HG02852 (cell line): ENCODE results near the gene CENPP.

Experiments
- ATAC-seq: cut with Tn5 transposase; IDR thresholded peaks from one replicate; pipeline ENCODE4 v1.9.1; 2021; ENCODE audit warnings: mild to moderate bottlenecking, moderate library complexity; ENCODE audit not compliant: unreplicated experiment

Gene CENPP

DNA sequence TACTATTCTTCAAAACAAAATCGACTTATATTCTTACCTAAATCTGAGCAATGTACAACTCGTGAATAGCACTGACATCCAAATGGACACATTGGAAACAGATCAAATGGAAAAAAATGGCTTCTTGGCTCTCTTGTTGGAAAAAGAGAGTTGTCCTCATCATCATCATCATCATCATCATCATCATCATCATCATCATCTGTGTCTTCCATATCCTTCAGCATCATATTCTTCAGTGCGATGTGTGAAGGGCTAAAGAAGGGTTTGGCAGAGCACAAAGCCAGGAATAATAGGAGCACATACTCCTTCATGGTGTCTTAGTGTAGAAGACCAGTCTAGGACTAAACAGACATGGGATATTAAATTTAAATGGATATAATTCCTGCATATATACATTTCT is 148.8 kb downstream of the CENPP start:
- no peak for ATAC-seq

DNA sequence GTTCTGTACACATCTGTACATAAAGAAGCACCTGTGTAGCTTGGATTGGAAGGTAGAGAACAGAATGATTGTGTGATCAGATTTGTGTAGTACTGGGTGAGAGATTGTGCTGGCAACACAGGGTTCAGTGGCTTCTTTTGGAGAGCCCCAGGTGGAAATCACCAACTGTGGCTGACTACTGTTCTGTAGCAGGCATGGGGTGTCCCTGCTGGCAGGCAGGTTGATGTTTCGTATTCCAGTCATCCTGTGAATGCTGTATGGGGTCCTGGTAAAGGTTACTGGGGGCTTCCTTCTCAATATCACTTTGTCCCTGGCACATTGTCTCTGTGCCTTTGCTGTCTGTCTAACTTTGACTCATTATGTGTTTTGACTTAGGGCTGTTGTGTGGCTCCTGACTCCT is 151.2 kb downstream of the CENPP start:
- peak; percentile 59 for ATAC-seq

DNA sequence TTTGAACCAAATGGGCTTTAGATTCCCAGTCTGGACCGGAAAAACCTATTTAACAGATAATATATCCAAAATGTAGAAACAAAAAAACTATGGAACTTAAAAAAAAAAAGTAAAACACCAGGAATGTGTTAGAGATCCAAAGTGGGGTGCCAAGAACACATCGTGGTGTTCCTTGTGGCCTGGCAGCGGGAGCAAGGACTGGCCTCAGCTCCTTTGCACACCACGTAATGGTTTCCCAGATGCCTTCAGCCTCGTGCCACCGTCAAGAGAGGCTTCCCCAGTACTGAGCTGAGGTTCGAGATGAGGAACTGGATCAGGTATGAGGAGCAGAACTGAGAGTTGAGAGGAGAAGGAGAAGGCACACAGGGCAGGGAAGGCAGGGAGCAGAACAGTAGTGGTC is 153.0 kb downstream of the CENPP start:
- ATAC-seq: no peak

DNA sequence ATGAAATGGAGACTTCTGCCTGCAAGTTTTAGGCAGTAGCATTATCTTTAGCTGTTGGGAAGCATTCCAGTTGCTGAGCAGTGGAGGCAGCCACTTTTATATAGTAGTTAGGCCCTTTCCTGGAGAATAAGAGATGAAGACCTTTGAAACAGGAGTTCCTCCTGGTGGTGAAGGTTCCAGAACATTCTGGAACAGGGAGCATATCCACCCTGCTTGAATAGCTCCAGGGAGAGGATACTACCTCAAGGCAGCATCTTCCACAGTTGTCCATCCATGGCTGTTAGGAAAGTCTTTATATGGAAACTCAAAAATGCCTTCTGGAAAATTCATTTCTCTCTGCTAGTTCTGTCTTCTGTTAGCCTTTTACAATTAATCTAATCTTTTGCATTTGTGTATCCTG is 153.6 kb downstream of the CENPP start:
- ATAC-seq: no peak

DNA sequence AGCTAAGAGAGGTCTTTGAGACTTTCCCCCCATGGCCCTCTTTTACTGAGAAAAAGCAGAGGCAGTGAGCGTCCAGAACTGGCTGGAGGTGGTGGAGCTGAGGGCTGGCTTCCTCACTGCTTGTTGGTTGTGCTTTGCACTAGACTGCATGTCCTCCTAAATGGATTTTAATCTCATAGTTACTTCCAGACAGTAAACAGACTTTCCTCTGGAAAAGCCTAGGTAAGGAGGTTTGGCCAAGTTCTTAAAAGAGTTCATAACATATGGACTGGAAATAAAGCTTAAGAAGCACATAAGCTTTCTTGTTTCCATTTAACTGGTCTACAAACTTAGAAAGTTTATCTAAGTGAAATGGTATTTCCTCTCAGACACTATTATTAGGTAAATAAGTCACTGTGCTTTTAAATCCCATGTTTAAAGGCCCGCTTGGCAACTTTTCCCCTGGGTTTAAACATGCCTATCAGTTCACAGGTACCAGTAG is 154.6 kb downstream of the CENPP start:
- ATAC-seq: no peak

DNA sequence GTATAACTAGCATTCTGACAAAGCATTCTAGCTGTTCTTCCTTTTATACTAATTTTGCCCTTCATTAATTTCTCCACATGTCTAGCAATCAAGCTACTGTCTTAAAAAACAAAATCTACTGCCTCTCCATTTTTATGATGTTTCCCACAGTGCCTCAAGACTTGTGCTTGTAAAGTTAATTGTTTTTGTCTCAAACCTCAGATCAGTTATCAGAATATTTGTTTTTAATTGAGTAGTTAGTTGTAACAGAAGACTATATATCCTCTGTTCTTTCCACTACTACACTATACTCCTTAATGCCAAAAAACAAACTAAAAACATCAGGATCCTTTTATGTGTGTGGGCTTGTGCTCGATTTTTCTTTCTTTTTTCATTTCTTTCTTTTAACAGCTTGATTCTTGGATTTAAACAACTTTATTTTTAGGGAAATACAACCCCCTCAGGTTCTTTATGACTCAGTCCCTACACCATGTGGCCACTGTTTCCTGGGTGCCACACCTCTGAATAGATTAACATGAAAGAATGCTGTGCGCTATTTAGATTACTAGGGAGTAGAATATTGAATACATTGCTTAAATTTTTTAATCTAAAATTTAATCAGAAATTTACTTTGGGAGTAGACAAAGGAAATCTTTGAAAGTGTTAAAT is 155.4 kb downstream of the CENPP start:
- no peak for ATAC-seq

DNA sequence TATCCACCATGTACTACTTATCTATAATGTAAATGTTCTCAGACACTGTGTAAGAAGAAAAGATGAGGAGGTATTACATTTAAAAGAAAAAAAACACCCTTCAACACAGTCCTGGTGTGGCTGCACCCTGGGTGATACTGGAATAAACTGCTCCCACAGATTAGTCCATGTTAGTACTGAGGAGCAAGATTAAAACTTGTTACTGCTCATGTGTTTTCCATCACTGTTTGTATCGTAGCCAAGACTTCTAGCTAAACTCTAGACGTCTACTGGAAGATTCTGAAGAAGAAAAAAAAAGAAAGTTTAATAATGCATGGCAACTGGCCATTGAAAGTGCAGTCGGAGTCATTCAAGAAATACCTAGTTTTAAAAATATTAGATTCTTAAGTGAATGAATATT is 156.6 kb downstream of the CENPP start, which contains the start of gene ASPN:
ASPN (minus strand) TSS at position 178 of the 400 bp plus-strand sequence.
- ATAC-seq: no peak

DNA sequence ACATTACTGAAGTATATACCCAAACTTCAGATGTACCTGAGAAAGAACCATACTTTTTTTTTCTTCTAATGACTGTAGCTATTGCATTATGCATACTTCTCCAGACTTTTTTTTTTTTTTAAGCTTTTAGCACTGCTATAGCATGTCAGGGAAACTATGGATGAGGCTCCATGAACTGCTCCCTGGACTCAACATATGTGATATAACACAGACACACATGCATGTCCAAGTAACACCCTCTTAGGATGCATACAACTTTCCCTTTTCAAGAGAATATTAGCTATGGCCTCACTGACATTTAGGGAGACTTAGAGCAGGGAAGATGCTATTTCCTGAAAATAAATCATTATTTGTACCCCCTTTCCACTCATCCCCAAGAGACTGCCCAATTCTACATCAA is 157.1 kb downstream of the CENPP start:
- ATAC-seq: no peak

DNA sequence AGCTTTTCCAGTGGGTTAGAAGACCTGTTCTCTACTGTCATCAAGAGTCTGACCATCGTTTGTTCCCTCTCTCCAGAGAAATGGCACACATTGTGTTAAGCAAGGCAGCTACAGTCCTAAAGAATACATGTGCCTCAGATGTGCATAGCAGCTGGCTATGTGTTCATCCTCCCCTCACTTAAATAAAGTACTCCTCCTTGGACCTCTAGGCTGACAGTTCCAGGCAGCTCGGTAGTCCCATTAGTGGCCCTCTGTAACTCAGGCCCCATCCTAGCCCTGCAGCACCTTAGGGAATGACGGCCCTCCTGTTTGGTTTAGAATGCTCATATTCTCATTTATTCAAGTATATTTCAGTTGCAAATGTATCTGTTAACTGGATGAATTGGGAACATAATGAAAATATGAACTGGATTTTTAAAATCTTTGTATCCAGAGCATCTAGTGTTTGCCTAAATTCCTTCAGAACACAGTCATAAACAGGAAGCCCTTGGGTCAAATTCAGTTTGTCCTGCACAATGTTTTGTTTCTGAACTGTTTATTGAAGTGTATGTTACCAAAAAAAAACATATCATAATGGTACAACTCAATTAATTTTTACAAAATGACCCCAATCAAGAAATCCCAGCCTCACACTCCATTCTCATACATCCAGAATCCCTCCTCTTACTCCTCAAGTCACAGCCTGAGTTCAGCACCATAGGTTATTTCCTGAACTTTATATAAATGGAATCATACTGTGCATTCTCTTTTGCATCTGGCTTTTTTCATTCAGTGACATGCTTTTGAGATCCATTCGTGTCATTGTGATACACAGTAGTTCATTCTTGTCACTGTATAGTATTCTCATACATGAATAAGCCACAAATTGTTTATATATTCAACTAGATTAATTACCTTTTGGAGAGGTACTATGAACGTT is 158.1 kb downstream of the CENPP start:
- ATAC-seq: no peak

DNA sequence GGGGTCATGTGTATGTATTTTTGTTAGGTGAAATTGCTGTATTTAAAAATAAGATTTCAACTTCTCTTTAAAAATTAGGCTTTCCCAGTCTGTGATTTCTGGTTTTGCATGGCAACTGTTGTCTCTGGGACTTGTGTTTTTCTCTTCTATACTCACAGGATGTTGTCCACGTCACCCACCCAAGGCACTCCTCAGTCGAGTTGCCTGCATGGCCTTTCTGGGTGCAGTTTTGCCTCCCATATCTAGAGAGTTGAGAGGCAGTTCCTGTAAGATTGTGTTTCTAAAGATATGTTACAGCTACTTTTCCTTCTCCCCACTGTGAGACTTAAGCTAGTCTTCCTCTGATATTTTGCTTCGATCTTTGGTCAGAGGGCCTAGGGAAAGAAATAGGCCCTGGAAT is 158.8 kb downstream of the CENPP start:
- ATAC-seq: no peak

DNA sequence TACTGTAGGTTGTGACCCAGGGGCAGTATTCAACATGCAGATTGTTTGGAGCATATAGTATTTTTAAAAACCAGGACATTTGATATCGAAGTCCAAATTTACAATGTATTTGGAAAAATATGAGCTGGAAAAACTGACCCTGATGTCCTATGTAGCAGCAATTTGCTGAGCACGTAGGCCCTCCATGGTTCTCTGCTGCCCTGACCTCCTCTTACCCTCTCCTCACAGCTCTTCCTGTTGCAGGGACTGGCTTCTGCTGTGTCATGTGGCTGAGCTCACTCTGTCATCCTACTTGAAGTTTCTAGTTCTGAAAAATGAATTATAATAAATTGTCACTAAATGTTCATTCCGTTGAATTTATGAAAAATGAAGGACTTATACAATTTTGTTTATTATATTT is 160.6 kb downstream of the CENPP start:
- ATAC-seq: no peak

DNA sequence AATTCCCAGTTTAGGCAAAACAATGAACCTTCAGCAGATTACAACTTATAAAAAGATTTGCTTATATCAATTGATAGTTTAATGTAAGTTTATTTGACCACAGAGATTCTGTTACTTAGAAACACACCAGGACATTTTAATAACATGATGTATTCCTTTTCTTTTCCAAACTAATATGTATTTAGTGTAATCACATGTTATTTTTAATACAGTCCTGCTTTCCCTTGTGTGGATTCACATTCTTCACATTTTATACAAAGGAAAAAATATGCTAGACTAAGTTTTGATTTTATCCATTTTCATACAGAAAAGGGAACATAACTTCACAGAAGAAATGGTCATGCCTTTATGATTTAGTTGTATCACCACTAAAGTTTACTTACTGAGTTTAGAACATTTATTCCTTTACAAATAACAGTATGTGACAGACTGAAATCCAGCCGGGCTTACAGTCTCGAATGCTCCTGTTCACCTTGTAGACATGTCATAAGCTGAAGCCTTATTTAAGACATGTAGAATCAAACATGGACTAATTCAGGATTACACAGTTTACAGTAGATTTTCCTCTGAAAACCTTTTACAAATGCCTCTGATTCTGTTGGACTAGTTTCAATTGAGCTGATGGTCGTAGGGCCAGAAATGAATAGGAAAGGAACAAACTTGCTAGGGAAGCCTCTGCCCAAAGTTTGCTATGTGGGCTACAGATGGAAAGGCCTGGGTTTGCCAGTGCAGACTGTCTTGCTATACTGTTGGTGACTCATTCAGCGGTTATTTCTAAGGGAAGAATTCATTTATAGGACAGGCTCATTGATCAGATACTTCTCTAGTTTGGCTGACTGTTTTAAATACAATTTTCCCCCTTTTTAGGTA is 163.2 kb downstream of the CENPP start:
- ATAC-seq: no peak

DNA sequence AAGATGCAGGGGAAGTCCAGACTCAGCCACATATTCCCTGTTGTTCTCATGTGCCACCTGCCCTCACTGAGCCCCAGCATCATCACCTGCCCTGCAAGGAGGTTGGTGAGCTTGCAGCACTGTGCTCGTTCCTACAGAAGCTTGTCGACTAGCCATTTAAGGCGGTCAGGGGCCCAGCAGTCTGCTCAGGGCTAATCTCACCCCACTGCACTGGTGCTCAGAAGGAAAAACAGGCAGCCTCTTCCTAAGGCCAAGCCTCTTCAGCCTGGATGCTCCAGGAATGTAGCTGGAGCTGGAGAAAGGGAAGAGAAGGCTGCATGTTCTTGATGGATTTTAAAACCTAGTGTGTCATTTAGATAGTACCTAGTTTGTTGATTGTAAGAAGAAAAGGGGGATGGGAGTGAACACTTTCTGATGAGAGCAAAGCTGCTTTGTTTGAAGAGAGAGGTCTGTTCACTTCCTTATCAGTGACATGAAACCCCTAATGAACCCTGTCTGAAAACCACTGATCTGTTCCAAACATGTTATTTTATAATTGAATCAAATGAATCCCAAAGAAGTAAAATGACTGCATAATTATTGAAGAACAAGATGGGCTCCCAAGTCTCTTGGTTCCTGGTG is 167.1 kb downstream of the CENPP start:
- ATAC-seq: no peak

DNA sequence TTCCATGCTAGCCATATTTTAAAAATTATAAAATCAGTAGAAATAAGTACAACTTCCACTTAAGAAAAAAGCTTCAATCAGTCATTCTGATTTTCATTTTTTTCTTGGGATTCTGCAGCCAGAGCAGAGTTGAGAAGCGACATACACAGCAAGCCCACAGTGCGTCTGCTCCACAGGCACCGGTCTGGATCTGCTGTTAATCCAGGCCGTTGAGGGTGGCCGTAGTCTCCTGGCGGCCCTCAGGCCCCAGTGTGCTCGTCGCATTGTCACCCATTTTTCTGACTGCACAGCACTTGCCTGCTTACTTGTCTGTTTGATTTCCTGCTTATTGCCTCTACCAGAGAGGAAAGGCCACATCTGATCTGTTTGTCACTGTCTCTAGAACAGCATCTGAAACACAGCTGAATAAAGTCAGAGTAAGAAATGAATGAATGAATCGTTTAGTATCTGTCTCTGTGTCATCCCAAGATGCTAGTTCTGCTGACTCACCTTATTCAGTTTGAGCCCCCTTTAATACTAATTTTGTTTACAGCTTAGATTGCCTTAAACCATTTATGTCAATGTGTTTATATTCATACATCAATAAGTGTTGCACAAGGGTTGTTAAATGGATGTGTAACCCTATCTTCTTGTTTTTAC is 168.1 kb downstream of the CENPP start:
- ATAC-seq: no peak

DNA sequence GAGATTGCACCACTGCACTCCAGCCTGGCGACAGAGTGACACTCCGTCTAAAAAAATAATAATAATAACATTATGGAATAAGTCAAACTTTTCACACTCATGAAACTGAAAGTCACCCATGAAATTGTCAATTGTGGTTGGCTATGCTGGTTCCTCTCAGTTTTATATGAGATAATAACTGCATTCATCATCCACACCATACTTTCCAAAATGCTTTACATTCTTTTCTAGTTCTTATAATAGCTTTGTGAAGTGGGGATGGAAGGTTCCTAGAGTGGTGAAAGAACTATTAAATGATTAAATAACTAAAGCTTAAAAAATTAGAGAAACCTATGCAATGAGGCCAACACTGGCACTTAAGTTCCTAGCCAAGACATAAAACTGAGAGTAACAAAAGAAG is 169.1 kb downstream of the CENPP start:
- ATAC-seq: no peak

DNA sequence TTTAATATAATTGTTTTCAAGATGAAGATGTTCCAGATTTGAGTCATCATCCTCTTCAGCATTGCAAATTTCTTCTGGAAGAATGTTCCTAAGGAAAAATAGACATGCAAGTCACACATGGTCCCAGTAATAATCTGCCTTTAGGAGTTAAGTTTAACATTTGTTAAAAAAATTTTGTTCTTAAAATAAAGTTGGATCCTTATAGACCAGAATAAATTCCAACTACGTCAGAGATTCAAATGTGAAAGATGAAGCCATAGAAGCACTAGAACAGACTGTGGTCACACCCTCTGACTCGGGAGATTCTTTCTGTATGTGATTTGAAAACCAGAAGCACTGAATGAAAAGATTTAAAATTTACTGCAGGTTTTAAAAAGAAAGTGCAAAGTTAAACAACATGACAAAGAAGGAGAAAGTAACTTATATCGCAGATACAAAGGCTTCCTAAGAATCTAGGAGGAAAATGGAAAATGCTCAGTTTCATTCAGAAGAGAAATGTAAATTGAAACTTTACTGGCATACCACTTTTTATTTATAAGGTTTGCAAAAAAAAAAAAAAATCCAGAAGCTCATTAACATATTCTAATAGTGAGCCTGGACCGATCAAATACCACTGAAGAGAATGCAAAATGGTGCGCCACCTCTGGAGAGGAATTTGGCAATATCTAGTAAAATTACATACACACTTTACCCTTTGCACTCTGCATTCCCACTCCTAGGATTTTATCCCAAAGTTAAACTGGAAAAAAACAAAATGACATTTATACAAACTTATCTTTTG is 170.8 kb downstream of the CENPP start:
- no peak for ATAC-seq

DNA sequence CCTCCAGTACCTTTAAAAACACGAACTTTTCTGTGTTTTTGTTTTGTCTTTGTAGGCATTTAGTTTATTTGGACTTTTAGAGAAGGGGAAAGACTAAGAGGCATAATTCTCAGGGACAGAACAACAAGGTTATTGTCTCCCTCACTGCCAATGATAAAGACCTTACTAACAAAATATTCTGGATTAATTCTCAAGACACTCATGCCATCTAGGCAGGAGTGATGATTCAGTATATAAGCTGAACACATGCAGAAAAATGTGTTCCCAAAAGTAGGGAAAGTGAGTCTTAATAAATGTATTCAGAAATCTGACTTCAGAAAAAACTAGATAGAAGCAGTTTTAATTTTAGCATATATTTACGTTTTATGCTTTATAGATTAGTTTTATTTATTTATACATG is 173.9 kb downstream of the CENPP start:
- ATAC-seq: no peak

DNA sequence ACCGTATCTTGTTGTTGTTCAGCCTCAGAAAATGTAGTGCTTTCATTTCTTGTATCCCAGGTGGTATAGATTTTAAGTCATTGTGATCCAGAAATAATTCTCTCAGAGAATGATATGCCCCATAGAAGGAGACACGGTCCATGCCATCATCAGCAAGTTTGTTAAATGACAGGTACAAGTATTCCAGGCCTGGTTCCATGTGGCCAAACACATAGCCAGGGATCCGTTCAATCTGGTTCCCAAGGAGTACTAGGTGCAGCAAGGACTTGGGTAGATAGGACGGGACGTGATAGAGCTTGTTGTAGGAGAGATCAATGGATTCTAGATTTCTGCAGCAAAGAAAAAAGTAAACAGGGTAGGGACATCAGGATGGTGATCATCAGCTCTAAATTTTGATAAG is 175.0 kb downstream of the CENPP start:
- no peak for ATAC-seq

DNA sequence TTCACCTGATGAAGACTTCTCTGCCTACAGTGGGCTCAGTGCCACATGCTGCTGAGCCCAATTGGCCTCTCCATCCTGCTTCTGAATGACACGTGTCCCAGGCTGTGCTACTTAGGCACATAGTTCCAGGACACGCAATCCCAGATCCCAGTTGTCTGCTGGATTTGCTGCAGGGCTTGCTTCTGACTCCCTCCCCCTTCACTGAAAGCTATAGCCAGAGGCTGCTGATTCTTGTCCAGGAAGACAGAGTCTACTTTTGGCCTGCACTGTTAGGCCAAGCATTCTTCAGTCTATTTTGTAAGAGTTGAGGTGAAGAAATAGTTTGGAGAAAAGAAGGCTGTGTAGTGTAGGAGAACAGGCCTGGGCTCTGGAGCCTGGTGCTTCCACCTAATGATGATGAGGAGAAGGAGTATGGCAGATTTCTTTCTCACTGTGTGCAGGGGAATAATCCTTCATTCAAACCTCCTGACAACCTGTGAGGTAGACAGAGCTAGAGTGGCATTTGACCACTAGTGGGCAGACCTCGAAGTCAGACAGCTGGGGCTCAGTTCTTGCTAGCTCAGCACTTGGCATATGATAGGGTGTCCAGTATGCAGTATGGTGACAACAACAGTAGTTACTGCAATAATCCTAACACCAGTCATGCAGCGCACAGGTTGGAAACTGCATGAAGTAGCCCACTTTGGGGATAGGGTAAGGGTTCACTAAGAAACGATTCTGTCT is 176.1 kb downstream of the CENPP start:
- ATAC-seq: no peak
